A673 (cell line): ENCODE results near the gene STAMBPL1. TPM values are rescaled to one million over a fixed set of nuclear protein-coding genes. Genes with fewer than 3 reads are reported as not detected.

ENCODE experiments used
- BruUV-seq: library from RNA; stranded (reverse); fragments of 400-500 nt; replicated peaks from 2 replicates; lab custom pipeline; 2021; lab: Mats Ljungman, UMichigan
- CTCF ChIA-PET: fragments of 300-600 bp; sonication (Branson Sonifier 250); formaldehyde crosslinking; loops from one replicate; lab custom pipeline; 2022; ENCODE audit warnings: antibody characterized with exemption; lab: Charles Lee
- POLR2A ChIA-PET: fragments of 300-600 bp; sonication (Branson Sonifier 250); formaldehyde crosslinking; loops from one replicate; lab custom pipeline; 2022; ENCODE audit warnings: antibody characterized with exemption; ENCODE audit not compliant: low non-redundant PET; lab: Charles Lee
- DNase-seq: peaks from one replicate; pipeline ENCODE4 v3.0.0-alpha.2; 2015; ENCODE audit warnings: low spot score
- H3K27ac ChIP-seq: fragments of 200-600 bp; sonication (generic); 2 replicates; pipeline ENCODE4 v1.5.1; 2016; ENCODE audit warnings: mixed run types, low read depth, mild to moderate bottlenecking, mixed read lengths, antibody characterized with exemption, low read length; ENCODE audit not compliant: poor library complexity, severe bottlenecking
- H3K27me3 ChIP-seq: fragments of 200-600 bp; sonication (generic); replicated peaks from 2 replicates; pipeline ENCODE4 v1.6.1; 2017; ENCODE audit warnings: mixed run types, low read depth, mild to moderate bottlenecking, mixed read lengths, antibody characterized with exemption, low read length; ENCODE audit not compliant: insufficient read depth, poor library complexity
- H3K36me3 ChIP-seq: fragments of 200-600 bp; sonication (generic); 2 replicates; pipeline ENCODE4 v1.6.1; 2016; ENCODE audit warnings: mixed run types, mild to moderate bottlenecking, mixed read lengths, antibody characterized with exemption, low read length; ENCODE audit not compliant: insufficient read depth, poor library complexity, severe bottlenecking
- H3K4me1 ChIP-seq: fragments of 200-600 bp; sonication (generic); 2 replicates; pipeline ENCODE4 v1.6.1; 2017; ENCODE audit warnings: mixed run types, mild to moderate bottlenecking, mixed read lengths, antibody characterized with exemption, low read length; ENCODE audit not compliant: insufficient read depth, poor library complexity, severe bottlenecking
- H3K4me3 ChIP-seq: fragments of 200-600 bp; sonication (generic); 2 replicates; pipeline ENCODE4 v1.5.1; 2016; ENCODE audit warnings: low read depth, mixed run types, mild to moderate bottlenecking, mixed read lengths, low read length; ENCODE audit not compliant: poor library complexity, severe bottlenecking
- H3K9me3 ChIP-seq: fragments of 200-600 bp; sonication (generic); 2 replicates; pipeline ENCODE4 v1.6.1; 2016; ENCODE audit warnings: mixed run types, low read depth, mild to moderate bottlenecking, mixed read lengths, antibody characterized with exemption, low read length; ENCODE audit not compliant: poor library complexity, severe bottlenecking
- EZH2 ChIP-seq: fragments of 200-600 bp; sonication (generic); IDR thresholded peaks from 2 replicates; pipeline ENCODE4 v1.6.1; 2017; ENCODE audit warnings: borderline replicate concordance, low read depth, mild to moderate bottlenecking, mixed read lengths, antibody characterized with exemption, low read length; ENCODE audit not compliant: poor library complexity, severe bottlenecking
- intact Hi-C: fragments of 100-400 bp; cut with micrococcal nuclease; formaldehyde crosslinking; loops from one replicate; pipeline ENCODE4 v1.10.0; 2022; ENCODE audit not compliant: unreplicated experiment
- total RNA-seq: library from RNA; stranded (reverse); gene quantifications from 2 replicates; pipeline ENCODE4 v1.2.3, GENCODE V29; 2021
- TF ChIP-seq, protein P1 (sequence below): fragments of 300-800, 200-600 bp; sonication (generic); conservative IDR thresholded peaks from 2 replicates; pipeline ENCODE4 v1.5.1; 2017; ENCODE audit warnings: low read depth, mild to moderate bottlenecking, antibody characterized with exemption, low read length, moderate library complexity, mixed read lengths

STAMBPL1 gene
- total RNA-seq, 1 experiment from 2014 or later: 71.8 TPM

DNA sequence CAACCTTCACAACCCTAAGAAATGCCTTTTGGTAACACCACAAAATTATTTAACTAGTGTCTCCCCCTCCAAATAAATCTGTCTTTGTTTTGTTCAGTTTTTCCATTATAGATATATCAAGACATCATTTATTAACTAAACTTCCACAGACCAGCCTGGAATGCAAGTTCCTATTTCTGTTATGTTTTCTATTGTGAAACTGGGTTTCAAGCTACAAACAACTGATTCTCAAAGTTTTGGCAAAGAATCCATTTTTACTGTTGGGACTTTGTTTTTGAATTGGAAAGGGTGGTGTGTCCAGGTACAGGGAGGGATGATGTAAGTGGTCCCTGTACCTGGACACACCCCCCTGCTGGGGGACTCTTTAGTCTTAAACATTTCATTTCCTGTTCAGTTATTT, 36.2 kb downstream of the STAMBPL1 start:
- Histone ChIP-seq H3K27ac (no peak overlapping the region), H3K36me3 (peaks cover 43% of the 10 kb centered on the region), H3K4me3 (no peak overlapping the region), H3K4me1 (peaks cover 33% of the 10 kb centered on the region), H3K27me3 (no peaks in the 10 kb centered on the region), H3K9me3 (no peaks in the 10 kb centered on the region)
- CTCF ChIA-PET: no interaction called here
- TF ChIP-seq EZH2: no peak
- TF ChIP-seq, protein P1, sequence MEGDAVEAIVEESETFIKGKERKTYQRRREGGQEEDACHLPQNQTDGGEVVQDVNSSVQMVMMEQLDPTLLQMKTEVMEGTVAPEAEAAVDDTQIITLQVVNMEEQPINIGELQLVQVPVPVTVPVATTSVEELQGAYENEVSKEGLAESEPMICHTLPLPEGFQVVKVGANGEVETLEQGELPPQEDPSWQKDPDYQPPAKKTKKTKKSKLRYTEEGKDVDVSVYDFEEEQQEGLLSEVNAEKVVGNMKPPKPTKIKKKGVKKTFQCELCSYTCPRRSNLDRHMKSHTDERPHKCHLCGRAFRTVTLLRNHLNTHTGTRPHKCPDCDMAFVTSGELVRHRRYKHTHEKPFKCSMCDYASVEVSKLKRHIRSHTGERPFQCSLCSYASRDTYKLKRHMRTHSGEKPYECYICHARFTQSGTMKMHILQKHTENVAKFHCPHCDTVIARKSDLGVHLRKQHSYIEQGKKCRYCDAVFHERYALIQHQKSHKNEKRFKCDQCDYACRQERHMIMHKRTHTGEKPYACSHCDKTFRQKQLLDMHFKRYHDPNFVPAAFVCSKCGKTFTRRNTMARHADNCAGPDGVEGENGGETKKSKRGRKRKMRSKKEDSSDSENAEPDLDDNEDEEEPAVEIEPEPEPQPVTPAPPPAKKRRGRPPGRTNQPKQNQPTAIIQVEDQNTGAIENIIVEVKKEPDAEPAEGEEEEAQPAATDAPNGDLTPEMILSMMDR: no peak
- POLR2A ChIA-PET: no interaction called here
- intact Hi-C loops: no loop called here
- no peak for DNase-seq
- no TSS peak for BruUV-seq

DNA sequence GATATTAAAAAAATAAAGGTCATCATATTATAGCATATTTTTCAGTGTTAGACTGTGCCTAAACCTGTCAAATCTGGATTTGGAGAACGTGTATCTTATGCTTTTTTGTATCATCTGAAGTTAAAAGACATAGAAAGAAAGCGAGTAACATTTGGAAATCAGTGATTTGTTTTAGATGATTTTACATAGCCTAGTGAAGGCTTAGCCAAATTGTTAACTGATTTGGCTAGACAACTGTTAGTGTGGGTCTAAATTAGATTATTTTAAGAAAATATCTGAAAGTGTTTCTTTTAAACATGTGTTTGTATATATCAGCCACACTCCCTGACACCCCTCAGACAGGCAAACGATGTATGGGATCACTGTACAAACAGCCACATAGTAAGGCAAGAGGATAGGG, 36.9 kb downstream of the STAMBPL1 start:
- DNase-seq: no peak
- Histone ChIP-seq H3K27me3 (no peaks in the 10 kb centered on the region), H3K36me3 (peaks cover 40% of the 10 kb centered on the region), H3K4me3 (no peak overlapping the region), H3K4me1 (peaks cover 33% of the 10 kb centered on the region), H3K9me3 (no peaks in the 10 kb centered on the region), H3K27ac (no peak overlapping the region)
- intact Hi-C loops: no loop called here
- POLR2A ChIA-PET: interaction anchor here (0.6 kb wide), 1 partner anchor 17 kb away, joined by 6 read pairs; no protein-coding TSS in a partner anchor
- BruUV-seq: no TSS peak
- CTCF ChIA-PET: no interaction called here
- TF ChIP-seq, protein P1: no peak
- TF ChIP-seq EZH2: no peak

DNA sequence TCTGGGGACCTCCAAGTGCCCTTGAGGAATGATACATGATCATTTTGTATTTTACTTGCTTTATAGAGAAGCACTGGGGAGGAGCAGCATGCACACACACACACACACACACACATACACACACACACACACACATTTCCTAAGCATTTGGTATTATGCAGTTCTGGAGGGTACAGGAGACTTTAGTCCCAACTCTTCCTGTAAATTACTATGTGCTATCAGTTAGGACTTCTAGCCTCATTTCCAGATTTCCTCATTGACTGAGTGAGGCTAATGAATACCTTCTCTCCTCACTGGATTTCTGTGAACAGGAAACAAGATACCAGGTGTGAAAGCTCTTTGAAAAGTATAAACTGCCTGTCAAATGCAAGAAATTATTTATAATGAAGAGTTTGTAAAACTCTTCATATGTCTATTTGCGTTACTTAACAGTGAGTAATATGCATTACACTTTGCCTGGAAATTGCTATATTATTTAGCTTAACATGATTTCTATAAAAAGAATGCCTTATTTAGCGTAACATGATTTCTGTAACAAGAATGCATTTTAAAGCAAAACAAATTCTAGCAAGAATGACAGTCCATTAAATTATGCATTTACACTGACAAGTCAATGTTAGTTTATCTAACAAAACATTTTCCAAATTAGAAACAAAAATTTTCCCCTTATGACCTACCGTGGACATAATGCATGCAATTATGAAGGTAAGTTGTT, 38.3 kb downstream of the STAMBPL1 start:
- Histone ChIP-seq H3K9me3 (no peaks in the 10 kb centered on the region), H3K27me3 (no peaks in the 10 kb centered on the region), H3K4me1 (peaks cover 26% of the 10 kb centered on the region), H3K4me3 (no peak overlapping the region), H3K36me3 (peaks cover 48% of the 10 kb centered on the region), H3K27ac (no peak overlapping the region)
- ChIA-PET POLR2A (no interaction called here), CTCF (no interaction called here)
- no TSS peak for BruUV-seq
- TF ChIP-seq, protein P1: no peak
- no peak for TF ChIP-seq EZH2
- intact Hi-C loops: no loop called here
- DNase-seq: no peak
